Vagina (tissue), 2 donors: ENCODE data around the gene TDRD9. TPM values are rescaled to one million over a fixed set of nuclear protein-coding genes. Genes with fewer than 3 reads are reported as not detected.

Source experiments
- DNase-seq, 2 donors: peaks; one replicate each; pipeline ENCODE4 v3.0.0-alpha.2; 2017; ENCODE audit errors: extremely low spot score in 2 of 2
- H3K27ac ChIP-seq: fragments of 200-600 bp; sonication (generic); one replicate; pipeline ENCODE4 v1.5.1; 2019
- H3K27me3 ChIP-seq: fragments of 200-600 bp; sonication (generic); one replicate; pipeline ENCODE4 v1.5.1; 2019
- H3K36me3 ChIP-seq, 2 donors: fragments of 200-600 bp; sonication (generic); one replicate each; pipeline ENCODE4 v1.5.1; 2017 to 2019
- H3K4me1 ChIP-seq: fragments of 200-600 bp; sonication (generic); one replicate; pipeline ENCODE4 v1.5.1; 2019
- H3K4me3 ChIP-seq, 2 donors: fragments of 200-600 bp; sonication (generic); 1 replicate in 1 of 2; 2 replicates in 1 of 2; pipeline ENCODE4 v1.5.1; 2016 to 2019
- H3K9me3 ChIP-seq: fragments of 200-600 bp; sonication (generic); one replicate; pipeline ENCODE4 v1.5.1; 2019
- CTCF ChIP-seq, 3 experiments: fragments of 450-650 bp in 2 of 3; fragments of 200-600 bp in 1 of 3; sonication (generic) in 1 of 3; IDR thresholded peaks; one replicate each; pipeline ENCODE4 v1.5.1; 2017 to 2019; ENCODE audit warnings: antibody characterized with exemption in 3 of 3, mild to moderate bottlenecking in 2 of 3, moderate library complexity in 2 of 3
- POLR2A ChIP-seq, 2 donors: fragments of 450-650 bp; IDR thresholded peaks; one replicate each; pipeline ENCODE4 v1.6.1; 2017; ENCODE audit warnings: antibody characterized with exemption in 2 of 2, mild to moderate bottlenecking in 2 of 2, moderate library complexity in 2 of 2
- POLR2AphosphoS5 ChIP-seq, 2 donors: sonication (generic); formaldehyde crosslinking; IDR thresholded peaks; one replicate each; pipeline ENCODE4 v1.9.0; 2017; ENCODE audit warnings: antibody characterized with exemption in 2 of 2, mild to moderate bottlenecking in 2 of 2, low read depth in 1 of 2; ENCODE audit not compliant: insufficient read depth in 1 of 2
- intact Hi-C: fragments of 100-400 bp; cut with DNase I; formaldehyde crosslinking; loops from one replicate; pipeline ENCODE4 v1.15.1; 2023
- small RNA-seq: library from RNA; depleted of rRNA; stranded (forward); fragments of <200 nt; gene quantifications from one replicate; pipeline ENCODE3, GENCODE V24; 2016
- total RNA-seq: library from RNA; depleted of rRNA; stranded (reverse); fragments of >200 nt; gene quantifications from one replicate; pipeline ENCODE4 v1.2.3, GENCODE V29; 2016

Gene TDRD9
- total RNA-seq, 1 donor from 2014 or later: 0.74 TPM

- H3K27ac ChIP-seq: no peak overlapping the region
- H3K36me3 ChIP-seq: no peaks in the 10 kb centered on the region
- no peaks in the 10 kb centered on the region for H3K9me3 ChIP-seq
- H3K4me3 ChIP-seq: no peak overlapping the region
- TF ChIP-seq POLR2AphosphoS5 (IDR thresholded peaks at IDR 0.05; ENCODE audit: insufficient read depth in 1 of 2, low read depth in 1 of 2): peak in 1 of 2 donors; percentile 23
- no peak for TF ChIP-seq POLR2A (IDR thresholded peaks at IDR 0.05)
- TF ChIP-seq CTCF (IDR thresholded peaks at IDR 0.05): no peak
- H3K27me3 ChIP-seq: no peaks in the 10 kb centered on the region
- peaks cover 15% of the 10 kb centered on the region for H3K4me1 ChIP-seq
- DNase-seq: no peak
- intact Hi-C loops: no loop called here
Observed at GRCh38 chr14:104101086-104101621, 172.9 kb downstream of the TDRD9 start.

DNA sequence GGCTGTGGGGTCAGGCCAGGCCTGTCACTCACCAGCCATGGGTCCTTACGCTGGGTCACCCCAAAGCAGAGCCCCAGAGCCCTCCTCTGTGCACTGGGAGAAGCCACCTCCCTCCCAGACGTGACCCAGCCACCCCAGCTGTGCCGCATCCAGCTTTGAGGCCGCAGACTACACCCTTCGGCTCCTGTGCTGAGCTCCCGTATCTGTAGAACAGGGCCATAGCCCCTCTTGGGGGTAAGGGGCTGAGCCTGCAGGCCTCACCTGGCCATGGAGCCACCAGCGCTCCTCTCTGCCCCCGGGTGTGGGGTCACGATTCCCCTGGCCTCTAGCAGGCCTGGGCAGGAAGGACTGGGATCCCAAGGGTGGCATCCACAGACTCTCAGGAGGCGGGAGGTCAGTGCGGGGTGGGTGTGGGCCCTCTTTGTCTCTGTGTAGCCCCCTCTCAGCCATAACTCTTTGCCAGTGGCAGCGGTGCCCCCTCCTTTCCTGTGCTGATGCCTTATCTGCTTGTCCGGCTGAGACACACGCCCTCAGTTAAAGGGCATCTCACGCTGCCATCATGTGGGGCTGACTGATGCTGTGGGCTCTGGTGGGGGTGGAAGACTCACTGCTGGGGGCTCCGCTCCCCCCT lies 173.5 kb downstream of the TDRD9 start:
- H3K4me1 ChIP-seq: peaks cover 15% of the 10 kb centered on the region
- no peak for DNase-seq

More for the DNA sequence above, 173.5 kb downstream of the TDRD9 start:
- Histone ChIP-seq H3K9me3 (no peaks in the 10 kb centered on the region), H3K27me3 (no peaks in the 10 kb centered on the region), H3K4me3 (no peak overlapping the region), H3K27ac (no peak overlapping the region), H3K36me3 (no peaks in the 10 kb centered on the region)
- no peak for TF ChIP-seq CTCF (IDR thresholded peaks at IDR 0.05)
- TF ChIP-seq POLR2AphosphoS5 (IDR thresholded peaks at IDR 0.05; ENCODE audit: insufficient read depth in 1 of 2, low read depth in 1 of 2): no peak
- no peak for TF ChIP-seq POLR2A (IDR thresholded peaks at IDR 0.05)
- intact Hi-C loops: no loop called here

Small RNA genes within 50 kb of the gene (small RNA-seq; reads per million reads assigned to genes)
- gene RN7SL634P: not detected

Other genes starting within 250 kb of the TDRD9 start
- gene XRCC3, start 213.0 kb upstream of the TDRD9 start, total RNA-seq: 6.9 TPM
- 172 TPM for gene ZFYVE21, start 212.6 kb upstream of the TDRD9 start, total RNA-seq
- gene PPP1R13B, start 80.9 kb upstream of the TDRD9 start, total RNA-seq: 34.1 TPM
- gene RD3L, start 14.1 kb downstream of the TDRD9 start, total RNA-seq: not detected
- gene ASPG, start 157.2 kb downstream of the TDRD9 start, total RNA-seq: 3.7 TPM
- gene KIF26A, start 210.1 kb downstream of the TDRD9 start, total RNA-seq: 2.7 TPM